ENCODE results near the gene SPO11.

Gene SPO11

GRCh38 chr20:57329608-57330221 is at the start of gene SPO11:
Gene SPO11 (plus strand): TSS chr20:57329803. CDS start chr20:57329868, 65 bp downstream.
- no peak for DNase-seq (ENCODE audit: low spot score in 2 of 2)
- no peaks in the 10 kb centered on the region for H3K9me3 Mint-ChIP-seq
- no peak within 1 kb of the TSS for H3K4me3 Mint-ChIP-seq
- no peak within 1 kb of the TSS for H3K27ac Mint-ChIP-seq
- peaks cover 22% of the 10 kb centered on the region for H3K27me3 Mint-ChIP-seq
- no peaks in the 10 kb centered on the region for H3K36me3 Mint-ChIP-seq
- no peak for ATAC-seq (ENCODE audit: low read depth)
- no peaks in the 10 kb centered on the region for H3K4me1 Mint-ChIP-seq

- Mint-ChIP-seq H3K9me3 (no peaks in the 10 kb centered on the region), H3K4me1 (no peaks in the 10 kb centered on the region), H3K27me3 (peaks cover 14% of the 10 kb centered on the region), H3K4me3 (no peak overlapping the region), H3K36me3 (no peaks in the 10 kb centered on the region), H3K27ac (no peak overlapping the region)
- ATAC-seq (ENCODE audit: low read depth) (no peak), DNase-seq (ENCODE audit: low spot score in 2 of 2) (no peak)
Measured at GRCh38 chr20:57280221-57280620, 49.4 kb upstream of the SPO11 start.

GRCh38 chr20:57281900-57282299 is 47.7 kb upstream of the SPO11 start:
- H3K4me1 Mint-ChIP-seq = no peaks in the 10 kb centered on the region
- no peak for DNase-seq (ENCODE audit: low spot score in 2 of 2)
- H3K27me3 Mint-ChIP-seq = peaks cover 11% of the 10 kb centered on the region
- no peak overlapping the region for H3K4me3 Mint-ChIP-seq
- H3K9me3 Mint-ChIP-seq = no peaks in the 10 kb centered on the region
- H3K27ac Mint-ChIP-seq = no peak overlapping the region
- no peaks in the 10 kb centered on the region for H3K36me3 Mint-ChIP-seq
- ATAC-seq (ENCODE audit: low read depth) = no peak

- no peak overlapping the region for H3K4me3 Mint-ChIP-seq
- ATAC-seq (ENCODE audit: low read depth) (no peak), DNase-seq (ENCODE audit: low spot score in 2 of 2) (no peak)
- peaks cover 12% of the 10 kb centered on the region for H3K27me3 Mint-ChIP-seq
- no peaks in the 10 kb centered on the region for H3K4me1 Mint-ChIP-seq
- H3K27ac Mint-ChIP-seq = no peak overlapping the region
- H3K9me3 Mint-ChIP-seq = no peaks in the 10 kb centered on the region
- H3K36me3 Mint-ChIP-seq = no peaks in the 10 kb centered on the region
Measured at GRCh38 chr20:57282670-57283361, 46.8 kb upstream of the SPO11 start.

- H3K27me3 Mint-ChIP-seq = peaks cover 15% of the 10 kb centered on the region
- no peaks in the 10 kb centered on the region for H3K36me3 Mint-ChIP-seq
- ATAC-seq (ENCODE audit: low read depth) (no peak), DNase-seq (ENCODE audit: low spot score in 2 of 2) (no peak)
- no peaks in the 10 kb centered on the region for H3K4me1 Mint-ChIP-seq
- H3K4me3 Mint-ChIP-seq = no peak overlapping the region
- H3K9me3 Mint-ChIP-seq = no peaks in the 10 kb centered on the region
- H3K27ac Mint-ChIP-seq = no peak overlapping the region
Measured at GRCh38 chr20:57283860-57284259, 45.7 kb upstream of the SPO11 start.

- Mint-ChIP-seq H3K36me3 (no peaks in the 10 kb centered on the region), H3K4me3 (no peak overlapping the region), H3K4me1 (no peaks in the 10 kb centered on the region), H3K27me3 (peaks cover 19% of the 10 kb centered on the region), H3K27ac (no peak overlapping the region), H3K9me3 (no peaks in the 10 kb centered on the region)
- DNase-seq (ENCODE audit: low spot score in 2 of 2) = no peak
- no peak for ATAC-seq (ENCODE audit: low read depth)
Measured at GRCh38 chr20:57287007-57287880, 42.4 kb upstream of the SPO11 start.

GRCh38 chr20:57287901-57288300 is 41.7 kb upstream of the SPO11 start:
- no peak for DNase-seq (ENCODE audit: low spot score in 2 of 2)
- Mint-ChIP-seq H3K27ac (no peak overlapping the region), H3K4me1 (no peaks in the 10 kb centered on the region), H3K27me3 (peaks cover 21% of the 10 kb centered on the region), H3K9me3 (no peaks in the 10 kb centered on the region), H3K4me3 (no peak overlapping the region), H3K36me3 (no peaks in the 10 kb centered on the region)
- ATAC-seq (ENCODE audit: low read depth) = no peak

GRCh38 chr20:57288651-57289277 is 40.8 kb upstream of the SPO11 start:
- Mint-ChIP-seq H3K4me3 (no peak overlapping the region), H3K36me3 (no peaks in the 10 kb centered on the region), H3K4me1 (no peaks in the 10 kb centered on the region), H3K27ac (no peak overlapping the region), H3K9me3 (no peaks in the 10 kb centered on the region), H3K27me3 (peaks cover 25% of the 10 kb centered on the region)
- DNase-seq (ENCODE audit: low spot score in 2 of 2) = no peak
- no peak for ATAC-seq (ENCODE audit: low read depth)

GRCh38 chr20:57289391-57290177 is 40.0 kb upstream of the SPO11 start:
- no peaks in the 10 kb centered on the region for H3K4me1 Mint-ChIP-seq
- no peak for ATAC-seq (ENCODE audit: low read depth)
- H3K27me3 Mint-ChIP-seq = peaks cover 25% of the 10 kb centered on the region
- no peak for DNase-seq (ENCODE audit: low spot score in 2 of 2)
- no peak overlapping the region for H3K27ac Mint-ChIP-seq
- no peak overlapping the region for H3K4me3 Mint-ChIP-seq
- H3K36me3 Mint-ChIP-seq = no peaks in the 10 kb centered on the region
- H3K9me3 Mint-ChIP-seq = no peaks in the 10 kb centered on the region

GRCh38 chr20:57290178-57290484 is 39.5 kb upstream of the SPO11 start:
- no peaks in the 10 kb centered on the region for H3K9me3 Mint-ChIP-seq
- peaks cover 25% of the 10 kb centered on the region for H3K27me3 Mint-ChIP-seq
- H3K4me1 Mint-ChIP-seq = no peaks in the 10 kb centered on the region
- ATAC-seq (ENCODE audit: low read depth) (no peak), DNase-seq (ENCODE audit: low spot score in 2 of 2) (no peak)
- H3K4me3 Mint-ChIP-seq = no peak overlapping the region
- no peak overlapping the region for H3K27ac Mint-ChIP-seq
- H3K36me3 Mint-ChIP-seq = no peaks in the 10 kb centered on the region

GRCh38 chr20:57291003-57291402 is 38.6 kb upstream of the SPO11 start:
- Mint-ChIP-seq H3K27ac (no peak overlapping the region), H3K9me3 (no peaks in the 10 kb centered on the region), H3K4me3 (no peak overlapping the region), H3K36me3 (no peaks in the 10 kb centered on the region), H3K4me1 (no peaks in the 10 kb centered on the region), H3K27me3 (peaks cover 25% of the 10 kb centered on the region)
- ATAC-seq (ENCODE audit: low read depth) = no peak
- DNase-seq (ENCODE audit: low spot score in 2 of 2) = no peak

- no peak for DNase-seq (ENCODE audit: low spot score in 2 of 2)
- ATAC-seq (ENCODE audit: low read depth) = no peak
- Mint-ChIP-seq H3K27me3 (peaks cover 21% of the 10 kb centered on the region), H3K27ac (no peak overlapping the region), H3K36me3 (no peaks in the 10 kb centered on the region), H3K4me3 (no peak overlapping the region), H3K4me1 (no peaks in the 10 kb centered on the region), H3K9me3 (no peaks in the 10 kb centered on the region)
Measured at GRCh38 chr20:57291694-57292093, 37.9 kb upstream of the SPO11 start.

- Mint-ChIP-seq H3K27me3 (peaks cover 20% of the 10 kb centered on the region), H3K9me3 (no peaks in the 10 kb centered on the region), H3K4me1 (no peaks in the 10 kb centered on the region), H3K36me3 (no peaks in the 10 kb centered on the region), H3K4me3 (no peak overlapping the region), H3K27ac (no peak overlapping the region)
- DNase-seq (ENCODE audit: low spot score in 2 of 2) (no peak), ATAC-seq (ENCODE audit: low read depth) (no peak)
Measured at GRCh38 chr20:57292611-57293010, 37.0 kb upstream of the SPO11 start.
